Measurements from ENCODE around the gene BTN1A1.

Gene BTN1A1

GRCh38 chr6:26457806-26458688 lies 42.1 kb upstream of the BTN1A1 start, which contains the start of gene BTN2A1 (continued):
- no peak for TF ChIP-seq ZNF280D (tag by site-specific recombination; IDR thresholded peaks at IDR 0.05)
- TF ChIP-seq KLF16 (tag by site-specific recombination; IDR thresholded peaks at IDR 0.05) = no peak
- no peak for TF ChIP-seq ZNF416 (tag by site-specific recombination; IDR thresholded peaks at IDR 0.05)
- peak; percentile 41; the same call in 1 of the 2 replicates for TF ChIP-seq WT1 (tag by site-specific recombination; IDR thresholded peaks at IDR 0.05)
- TF ChIP-seq ZNF677 (tag by site-specific recombination; IDR thresholded peaks at IDR 0.05) = no peak
- no peak for TF ChIP-seq ZNF777 (tag by site-specific recombination; IDR thresholded peaks at IDR 0.05; ENCODE audit: borderline replicate concordance)
- TF ChIP-seq ZNF561 (tag by site-specific recombination; IDR thresholded peaks at IDR 0.05; ENCODE audit: borderline replicate concordance) = no peak
- TF ChIP-seq ZNF335 (tag by site-specific recombination; conservative IDR thresholded peaks at IDR 0.05) = peak; percentile 99
- TF ChIP-seq, protein P1, sequence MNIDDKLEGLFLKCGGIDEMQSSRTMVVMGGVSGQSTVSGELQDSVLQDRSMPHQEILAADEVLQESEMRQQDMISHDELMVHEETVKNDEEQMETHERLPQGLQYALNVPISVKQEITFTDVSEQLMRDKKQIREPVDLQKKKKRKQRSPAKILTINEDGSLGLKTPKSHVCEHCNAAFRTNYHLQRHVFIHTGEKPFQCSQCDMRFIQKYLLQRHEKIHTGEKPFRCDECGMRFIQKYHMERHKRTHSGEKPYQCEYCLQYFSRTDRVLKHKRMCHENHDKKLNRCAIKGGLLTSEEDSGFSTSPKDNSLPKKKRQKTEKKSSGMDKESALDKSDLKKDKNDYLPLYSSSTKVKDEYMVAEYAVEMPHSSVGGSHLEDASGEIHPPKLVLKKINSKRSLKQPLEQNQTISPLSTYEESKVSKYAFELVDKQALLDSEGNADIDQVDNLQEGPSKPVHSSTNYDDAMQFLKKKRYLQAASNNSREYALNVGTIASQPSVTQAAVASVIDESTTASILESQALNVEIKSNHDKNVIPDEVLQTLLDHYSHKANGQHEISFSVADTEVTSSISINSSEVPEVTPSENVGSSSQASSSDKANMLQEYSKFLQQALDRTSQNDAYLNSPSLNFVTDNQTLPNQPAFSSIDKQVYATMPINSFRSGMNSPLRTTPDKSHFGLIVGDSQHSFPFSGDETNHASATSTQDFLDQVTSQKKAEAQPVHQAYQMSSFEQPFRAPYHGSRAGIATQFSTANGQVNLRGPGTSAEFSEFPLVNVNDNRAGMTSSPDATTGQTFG (tag by site-specific recombination; IDR thresholded peaks at IDR 0.05; ENCODE audit: borderline replicate concordance) = no peak
- TF ChIP-seq, protein P2, sequence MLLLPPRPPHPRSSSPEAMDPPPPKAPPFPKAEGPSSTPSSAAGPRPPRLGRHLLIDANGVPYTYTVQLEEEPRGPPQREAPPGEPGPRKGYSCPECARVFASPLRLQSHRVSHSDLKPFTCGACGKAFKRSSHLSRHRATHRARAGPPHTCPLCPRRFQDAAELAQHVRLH (tag by site-specific recombination; IDR thresholded peaks at IDR 0.05) = no peak
- no peak for TF ChIP-seq ZNF768 (tag by site-specific recombination; IDR thresholded peaks at IDR 0.05)
- no peak for TF ChIP-seq SCRT2 (tag by site-specific recombination; IDR thresholded peaks at IDR 0.05)
- TF ChIP-seq ZNF529 (tag by site-specific recombination; IDR thresholded peaks at IDR 0.05; ENCODE audit: insufficient replicate concordance) = no peak
- 0 out of 2 replicates have a peak, but pooled peaks have one; percentile 11 for TF ChIP-seq HIC1 (tag by site-specific recombination; IDR thresholded peaks at IDR 0.05)
- TF ChIP-seq KLF10 (tag by site-specific recombination; IDR thresholded peaks at IDR 0.05) = no peak
- no peak for TF ChIP-seq ZNF112 (tag by site-specific recombination; IDR thresholded peaks at IDR 0.05)
- TF ChIP-seq ZFP37 (tag by site-specific recombination; IDR thresholded peaks at IDR 0.05) = 0 out of 2 replicates have a peak, but pooled peaks have one; percentile 26
- no peak for TF ChIP-seq ZNF513 (tag by site-specific recombination; IDR thresholded peaks at IDR 0.05)
- no peak for TF ChIP-seq SP7 (tag by site-specific recombination; IDR thresholded peaks at IDR 0.05)
- TF ChIP-seq ZXDB (tag by site-specific recombination; IDR thresholded peaks at IDR 0.05) = peak; percentile 26; the same call in 1 of the 2 replicates
- TF ChIP-seq, protein P3, sequence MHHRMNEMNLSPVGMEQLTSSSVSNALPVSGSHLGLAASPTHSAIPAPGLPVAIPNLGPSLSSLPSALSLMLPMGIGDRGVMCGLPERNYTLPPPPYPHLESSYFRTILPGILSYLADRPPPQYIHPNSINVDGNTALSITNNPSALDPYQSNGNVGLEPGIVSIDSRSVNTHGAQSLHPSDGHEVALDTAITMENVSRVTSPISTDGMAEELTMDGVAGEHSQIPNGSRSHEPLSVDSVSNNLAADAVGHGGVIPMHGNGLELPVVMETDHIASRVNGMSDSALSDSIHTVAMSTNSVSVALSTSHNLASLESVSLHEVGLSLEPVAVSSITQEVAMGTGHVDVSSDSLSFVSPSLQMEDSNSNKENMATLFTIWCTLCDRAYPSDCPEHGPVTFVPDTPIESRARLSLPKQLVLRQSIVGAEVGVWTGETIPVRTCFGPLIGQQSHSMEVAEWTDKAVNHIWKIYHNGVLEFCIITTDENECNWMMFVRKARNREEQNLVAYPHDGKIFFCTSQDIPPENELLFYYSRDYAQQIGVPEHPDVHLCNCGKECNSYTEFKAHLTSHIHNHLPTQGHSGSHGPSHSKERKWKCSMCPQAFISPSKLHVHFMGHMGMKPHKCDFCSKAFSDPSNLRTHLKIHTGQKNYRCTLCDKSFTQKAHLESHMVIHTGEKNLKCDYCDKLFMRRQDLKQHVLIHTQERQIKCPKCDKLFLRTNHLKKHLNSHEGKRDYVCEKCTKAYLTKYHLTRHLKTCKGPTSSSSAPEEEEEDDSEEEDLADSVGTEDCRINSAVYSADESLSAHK (tag by site-specific recombination; IDR thresholded peaks at IDR 0.05) = no peak
- no peak for TF ChIP-seq ZNF114 (tag by site-specific recombination; IDR thresholded peaks at IDR 0.05)
- no peak for TF ChIP-seq ZNF248 (tag by site-specific recombination; IDR thresholded peaks at IDR 0.05)
- no peak for TF ChIP-seq ZNF555 (tag by site-specific recombination; conservative IDR thresholded peaks at IDR 0.05)
- TF ChIP-seq ZNF140 (tag by site-specific recombination; IDR thresholded peaks at IDR 0.05) = no peak
- TF ChIP-seq ZNF16 (tag by site-specific recombination; IDR thresholded peaks at IDR 0.05; ENCODE audit: low read depth) = no peak
- TF ChIP-seq ZBTB1 (tag by site-specific recombination; IDR thresholded peaks at IDR 0.05) = no peak
